Measurements from ENCODE around the gene CARM1. TPM values are rescaled to one million over a fixed set of nuclear protein-coding genes. Genes with fewer than 3 reads are reported as not detected.

CARM1 gene
- polyA plus RNA-seq, 1 experiment = 23.5 TPM

DNA sequence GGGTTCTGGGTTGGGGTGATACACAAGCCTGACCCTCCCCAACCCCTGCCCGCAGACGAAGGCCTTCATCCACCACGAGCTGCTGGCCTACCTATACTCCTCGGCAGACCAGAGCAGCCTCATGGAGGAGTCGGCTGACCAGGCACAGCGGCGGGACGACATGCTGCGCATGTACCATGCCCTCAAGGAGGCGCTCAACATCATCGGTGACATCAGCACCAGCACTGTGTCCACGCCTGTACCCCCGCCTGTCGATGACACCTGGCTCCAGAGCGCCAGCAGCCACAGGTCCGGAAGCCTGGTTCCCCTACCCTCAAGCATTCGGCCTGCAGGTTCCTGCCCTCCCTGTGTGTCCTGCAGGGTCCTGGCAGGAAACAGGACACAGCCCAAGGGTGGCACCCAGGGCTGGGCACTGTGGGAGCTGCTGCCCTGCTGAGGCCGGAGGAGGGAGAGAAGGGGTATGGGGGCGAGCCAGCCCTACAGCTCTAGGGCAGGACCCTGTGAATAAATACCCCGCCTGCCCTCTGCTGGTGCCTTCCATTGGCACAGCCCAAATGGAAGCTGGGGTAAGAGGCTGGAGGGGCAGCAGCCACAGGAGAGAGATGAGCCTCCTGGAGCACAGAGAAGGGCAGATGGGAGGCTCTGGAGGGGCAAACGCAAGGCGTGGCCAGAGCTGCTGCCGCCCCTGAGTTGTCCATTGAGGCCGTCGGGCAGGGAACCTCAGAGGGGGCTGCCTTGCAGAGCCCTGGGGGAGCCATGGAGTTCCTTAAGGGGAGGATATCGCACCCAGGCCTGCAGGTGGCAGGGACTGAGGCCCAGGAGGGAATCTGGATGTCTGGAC is 42.2 kb upstream of the CARM1 start:
- ChIA-PET CTCF (interaction anchor here (0.7 to 2.3 kb wide), 2 partner anchors 8 to 35 kb away, joined by 3 to 9 read pairs; no protein-coding TSS in a partner anchor), POLR2A (no interaction called here)
- no peak for DNase-seq (ENCODE audit: low read depth, low spot score)
- no peak overlapping the region for H3K4me3 ChIP-seq (ENCODE audit: low read depth, low read length)
- H3K9me3 ChIP-seq (ENCODE audit: control insufficient read depth, insufficient read depth, low read length) = no peaks in the 10 kb centered on the region; the same call in 1 of the 2 replicates
- H3K27ac ChIP-seq (ENCODE audit: low read depth, low read length) = peak overlapping the region; percentile 11
- TF ChIP-seq, protein P1, sequence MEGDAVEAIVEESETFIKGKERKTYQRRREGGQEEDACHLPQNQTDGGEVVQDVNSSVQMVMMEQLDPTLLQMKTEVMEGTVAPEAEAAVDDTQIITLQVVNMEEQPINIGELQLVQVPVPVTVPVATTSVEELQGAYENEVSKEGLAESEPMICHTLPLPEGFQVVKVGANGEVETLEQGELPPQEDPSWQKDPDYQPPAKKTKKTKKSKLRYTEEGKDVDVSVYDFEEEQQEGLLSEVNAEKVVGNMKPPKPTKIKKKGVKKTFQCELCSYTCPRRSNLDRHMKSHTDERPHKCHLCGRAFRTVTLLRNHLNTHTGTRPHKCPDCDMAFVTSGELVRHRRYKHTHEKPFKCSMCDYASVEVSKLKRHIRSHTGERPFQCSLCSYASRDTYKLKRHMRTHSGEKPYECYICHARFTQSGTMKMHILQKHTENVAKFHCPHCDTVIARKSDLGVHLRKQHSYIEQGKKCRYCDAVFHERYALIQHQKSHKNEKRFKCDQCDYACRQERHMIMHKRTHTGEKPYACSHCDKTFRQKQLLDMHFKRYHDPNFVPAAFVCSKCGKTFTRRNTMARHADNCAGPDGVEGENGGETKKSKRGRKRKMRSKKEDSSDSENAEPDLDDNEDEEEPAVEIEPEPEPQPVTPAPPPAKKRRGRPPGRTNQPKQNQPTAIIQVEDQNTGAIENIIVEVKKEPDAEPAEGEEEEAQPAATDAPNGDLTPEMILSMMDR (IDR thresholded peaks at IDR 0.05; ENCODE audit: low read depth, low read length) = peak; percentile 10; the same call in 1 of the 2 replicates
- H3K27me3 ChIP-seq (ENCODE audit: control insufficient read depth, insufficient read depth, low read length) = no peaks in the 10 kb centered on the region

DNA sequence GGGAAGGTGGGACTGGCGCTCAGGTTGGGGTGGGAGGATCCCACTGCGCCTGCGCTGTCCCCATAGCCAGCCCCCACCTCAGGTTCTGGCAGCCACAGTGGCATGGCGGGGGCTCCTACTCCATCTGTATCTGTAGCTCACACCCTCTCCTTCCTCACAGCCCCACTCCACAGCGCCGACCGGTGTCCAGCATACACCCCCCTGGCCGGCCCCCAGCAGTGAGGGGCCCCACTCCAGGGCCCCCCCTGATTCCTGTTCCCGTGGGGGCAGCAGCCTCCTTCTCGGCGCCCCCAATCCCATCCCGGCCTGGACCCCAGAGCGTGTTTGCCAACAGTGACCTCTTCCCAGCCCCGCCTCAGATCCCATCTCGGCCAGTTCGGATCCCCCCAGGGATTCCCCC is 41.4 kb upstream of the CARM1 start:
- Histone ChIP-seq H3K27ac (ENCODE audit: low read depth, low read length) (no peak overlapping the region), H3K4me3 (ENCODE audit: low read depth, low read length) (no peak overlapping the region), H3K9me3 (ENCODE audit: control insufficient read depth, insufficient read depth, low read length) (peaks cover under 1% of the 10 kb centered on the region; the same call in 1 of the 2 replicates), H3K27me3 (ENCODE audit: control insufficient read depth, insufficient read depth, low read length) (no peaks in the 10 kb centered on the region)
- TF ChIP-seq, protein P1 (IDR thresholded peaks at IDR 0.05; ENCODE audit: low read depth, low read length) = no peak
- ChIA-PET CTCF (interaction anchor here (0.7 to 2.3 kb wide), 2 partner anchors 9 to 34 kb away, joined by 3 to 9 read pairs; no protein-coding TSS in a partner anchor), POLR2A (interaction anchor here (0.6 to 0.9 kb wide), 2 partner anchors 12 to 72 kb away, joined by 3 to 5 read pairs; no protein-coding TSS in a partner anchor)
- DNase-seq (ENCODE audit: low read depth, low spot score) = no peak

DNA sequence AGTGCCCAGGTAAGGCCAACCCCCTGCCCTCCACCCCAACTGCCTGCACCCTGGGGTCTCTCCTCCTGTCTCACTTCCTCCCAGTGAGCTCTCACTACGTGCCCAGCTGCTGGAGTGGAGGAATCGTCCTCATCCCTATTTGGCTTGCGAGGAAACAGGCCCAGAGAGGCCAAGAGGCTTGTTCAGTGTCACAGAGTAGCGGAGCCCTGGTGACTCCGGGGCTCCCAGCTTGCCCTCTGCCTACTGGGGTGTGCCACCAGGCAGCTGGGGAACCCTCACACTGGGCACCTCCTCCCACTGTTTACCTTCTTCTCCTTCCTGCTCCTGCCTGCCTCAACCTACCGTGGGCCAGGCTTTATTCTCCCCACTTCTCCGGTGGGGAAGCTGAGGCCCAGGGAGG is 41.0 kb upstream of the CARM1 start:
- H3K27me3 ChIP-seq (ENCODE audit: control insufficient read depth, insufficient read depth, low read length) = no peaks in the 10 kb centered on the region
- H3K9me3 ChIP-seq (ENCODE audit: control insufficient read depth, insufficient read depth, low read length) = peaks cover 5% of the 10 kb centered on the region; the same call in 1 of the 2 replicates
- TF ChIP-seq, protein P1 (IDR thresholded peaks at IDR 0.05; ENCODE audit: low read depth, low read length) = no peak
- no peak for DNase-seq (ENCODE audit: low read depth, low spot score)
- H3K4me3 ChIP-seq (ENCODE audit: low read depth, low read length) = no peak overlapping the region
- H3K27ac ChIP-seq (ENCODE audit: low read depth, low read length) = no peak overlapping the region
- CTCF ChIA-PET = interaction anchor here (2.3 kb wide), 1 partner anchor 34 kb away, joined by 9 read pairs; no protein-coding TSS in a partner anchor
- POLR2A ChIA-PET = interaction anchor here (0.6 to 0.9 kb wide), 2 partner anchors 12 to 71 kb away, joined by 3 to 5 read pairs; no protein-coding TSS in a partner anchor

DNA sequence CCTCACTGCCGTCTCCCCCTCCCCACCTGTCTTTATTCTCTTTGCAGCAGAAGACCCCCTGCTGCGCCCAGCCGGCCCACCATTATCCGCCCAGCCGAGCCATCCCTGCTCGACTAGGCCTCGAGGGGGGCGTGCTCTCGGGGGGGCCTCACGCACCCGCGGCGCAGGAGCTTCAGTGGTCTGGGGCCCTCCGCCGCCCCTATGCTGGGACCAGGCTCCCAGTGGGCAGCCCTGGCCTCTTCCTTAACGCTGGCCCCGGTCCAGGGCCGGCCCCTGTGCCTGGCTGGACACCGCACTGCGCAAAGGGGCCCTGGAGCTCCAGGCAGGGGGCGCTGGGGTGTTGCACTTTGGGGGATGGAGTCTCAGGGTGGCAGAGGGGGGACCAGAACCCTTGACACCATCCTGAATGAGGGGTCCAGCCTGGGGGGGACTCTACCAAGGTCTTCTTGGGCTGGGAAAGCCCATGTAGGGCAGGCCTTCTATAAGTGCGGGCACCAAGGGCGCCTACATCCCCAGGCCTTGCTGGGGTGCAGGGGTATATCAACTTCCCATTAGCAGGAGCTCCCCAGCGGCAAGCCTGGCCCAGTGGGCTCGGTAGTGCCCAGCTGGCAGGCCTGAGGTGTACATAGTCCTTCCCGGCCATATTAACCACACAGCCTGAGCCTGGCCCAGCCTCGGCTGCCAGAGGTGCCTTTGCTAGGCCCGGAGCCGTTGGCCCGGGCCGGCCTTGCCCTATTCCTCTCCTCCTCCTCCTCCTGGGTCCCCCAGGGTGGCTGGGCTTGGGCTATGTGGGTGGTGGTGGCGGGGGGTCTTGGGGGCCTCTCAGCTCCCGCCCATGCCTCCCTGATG is 40.2 kb upstream of the CARM1 start:
- TF ChIP-seq, protein P1 (IDR thresholded peaks at IDR 0.05; ENCODE audit: low read depth, low read length) = no peak
- Histone ChIP-seq H3K4me3 (ENCODE audit: low read depth, low read length) (no peak overlapping the region), H3K27me3 (ENCODE audit: control insufficient read depth, insufficient read depth, low read length) (no peaks in the 10 kb centered on the region), H3K9me3 (ENCODE audit: control insufficient read depth, insufficient read depth, low read length) (peaks cover 6% of the 10 kb centered on the region; the same call in 1 of the 2 replicates), H3K27ac (ENCODE audit: low read depth, low read length) (no peak overlapping the region)
- ChIA-PET CTCF (interaction anchor here (1.2 to 2.3 kb wide), 2 partner anchors 27 to 33 kb away, joined by 3 to 9 read pairs; no protein-coding TSS in a partner anchor), POLR2A (interaction anchor here (0.6 to 0.9 kb wide), 2 partner anchors 13 to 71 kb away, joined by 3 to 5 read pairs; no protein-coding TSS in a partner anchor)
- DNase-seq (ENCODE audit: low read depth, low spot score) = no peak
